Right ventricle myocardium inferior (tissue), 1 donor: ENCODE measurements around the gene USE1. TPM values are rescaled to one million over a fixed set of nuclear protein-coding genes. Genes with fewer than 3 reads are reported as not detected.

ENCODE experiments used
- ATAC-seq: fragments of 200-7000 bp; cut with Tn5 transposase; one replicate; pipeline ENCODE4 v1.9.1; 2020; ENCODE audit warnings: mild to moderate bottlenecking, moderate library complexity
- DNase-seq: peaks from one replicate; pipeline ENCODE4 v3.0.0; 2021; ENCODE audit errors: missing footprints
- intact Hi-C: fragments of 100-400 bp; cut with DNase I; formaldehyde crosslinking; loops from one replicate; pipeline ENCODE4 v1.11.0; 2022
- total RNA-seq: library from RNA; stranded (reverse); fragmentation: NEBNext Ultra II Directional; extraction: Animal tissue kit (Norgen Biotek cat#: 25700); gene quantifications from one replicate; pipeline ENCODE4 v1.2.1, GENCODE V29; 2021
- donor health status: DM: no; HTN: yes; CAD: no; lungs with severe emphysema.

Gene USE1
- total RNA-seq, 1 donor from 2014 or later = 32.8 TPM

GRCh38 chr19:17268754-17269153, 53.6 kb downstream of the USE1 start:
- DNase-seq (no peak), ATAC-seq (no peak)
- intact Hi-C loops = no loop called here

Other genes with a start within 250 kb of the USE1 start
- gene CPAMD8, start 188.5 kb upstream of the USE1 start, total RNA-seq = 16.0 TPM
- gene HAUS8, start 139.9 kb upstream of the USE1 start, total RNA-seq = 5.4 TPM
- gene MYO9B, start 139.6 kb upstream of the USE1 start, total RNA-seq = 33.2 TPM
- gene OCEL1, start 10.9 kb downstream of the USE1 start, total RNA-seq = 26.0 TPM
- gene NR2F6, start 30.6 kb downstream of the USE1 start, total RNA-seq = 76.4 TPM
- 7.6 TPM for gene USHBP1, start 49.4 kb downstream of the USE1 start, total RNA-seq
- gene BABAM1, start 52.1 kb downstream of the USE1 start, total RNA-seq = 82.0 TPM
- 0.19 TPM for gene ANKLE1, start 66.5 kb downstream of the USE1 start, total RNA-seq
- 13.8 TPM for gene ABHD8, start 88.1 kb downstream of the USE1 start, total RNA-seq
- 200 TPM for gene MRPL34, start 90.5 kb downstream of the USE1 start, total RNA-seq
- 28.8 TPM for gene DDA1, start 94.2 kb downstream of the USE1 start, total RNA-seq
- gene ANO8, start 119.5 kb downstream of the USE1 start, total RNA-seq = 9.6 TPM
- gene GTPBP3, start 122.2 kb downstream of the USE1 start, total RNA-seq = 11.5 TPM
- gene PLVAP, start 162.0 kb downstream of the USE1 start, total RNA-seq = 29.0 TPM
- gene CCDC194, start 178.8 kb downstream of the USE1 start, total RNA-seq = not detected
- gene BST2, start 190.3 kb downstream of the USE1 start, total RNA-seq = 54.5 TPM
- gene MVB12A, start 204.7 kb downstream of the USE1 start, total RNA-seq = 19.9 TPM
- gene TMEM221, start 233.3 kb downstream of the USE1 start, total RNA-seq = not detected
- gene NXNL1, start 245.6 kb downstream of the USE1 start, total RNA-seq = not detected